HG02610 (cell line): Measurements from ENCODE around the gene PRMT1.

Source experiments
- ATAC-seq: cut with Tn5 transposase; IDR thresholded peaks from one replicate; pipeline ENCODE4 v1.9.1; 2021; ENCODE audit warnings: mild to moderate bottlenecking, moderate library complexity; ENCODE audit not compliant: unreplicated experiment

PRMT1 gene

DNA sequence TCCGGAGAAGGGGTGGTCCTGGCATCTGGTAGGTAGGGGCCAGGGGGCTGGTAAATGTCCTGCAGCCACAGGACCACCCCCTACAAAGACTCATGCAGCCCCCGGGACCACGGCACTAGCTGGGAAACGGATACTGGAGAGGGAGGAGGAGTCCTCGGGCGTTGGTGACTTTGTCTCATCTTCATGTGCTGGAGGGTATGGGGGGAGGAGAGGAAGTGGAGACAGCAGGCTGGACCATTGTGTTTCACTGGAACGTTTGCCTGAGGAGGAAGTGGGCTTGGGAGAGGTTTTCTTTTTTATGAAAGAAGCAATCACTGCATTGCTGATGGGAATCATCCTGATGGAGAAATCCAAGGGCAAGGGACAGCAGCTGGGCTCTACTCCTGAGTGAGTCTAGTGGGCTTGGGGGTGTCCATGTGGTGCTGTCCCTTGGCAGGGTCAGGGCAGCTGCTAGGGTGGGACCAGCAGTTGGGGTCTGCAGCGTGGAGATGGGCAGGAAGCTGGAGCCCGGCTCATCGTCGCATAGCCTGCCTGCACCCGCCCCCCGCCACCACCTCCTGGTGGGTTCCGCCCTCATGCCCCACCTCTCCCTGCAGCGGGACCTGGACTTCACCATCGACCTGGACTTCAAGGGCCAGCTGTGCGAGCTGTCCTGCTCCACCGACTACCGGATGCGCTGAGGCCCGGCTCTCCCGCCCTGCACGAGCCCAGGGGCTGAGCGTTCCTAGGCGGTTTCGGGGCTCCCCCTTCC, 10.7 kb downstream of the PRMT1 start:
- no peak for ATAC-seq

DNA sequence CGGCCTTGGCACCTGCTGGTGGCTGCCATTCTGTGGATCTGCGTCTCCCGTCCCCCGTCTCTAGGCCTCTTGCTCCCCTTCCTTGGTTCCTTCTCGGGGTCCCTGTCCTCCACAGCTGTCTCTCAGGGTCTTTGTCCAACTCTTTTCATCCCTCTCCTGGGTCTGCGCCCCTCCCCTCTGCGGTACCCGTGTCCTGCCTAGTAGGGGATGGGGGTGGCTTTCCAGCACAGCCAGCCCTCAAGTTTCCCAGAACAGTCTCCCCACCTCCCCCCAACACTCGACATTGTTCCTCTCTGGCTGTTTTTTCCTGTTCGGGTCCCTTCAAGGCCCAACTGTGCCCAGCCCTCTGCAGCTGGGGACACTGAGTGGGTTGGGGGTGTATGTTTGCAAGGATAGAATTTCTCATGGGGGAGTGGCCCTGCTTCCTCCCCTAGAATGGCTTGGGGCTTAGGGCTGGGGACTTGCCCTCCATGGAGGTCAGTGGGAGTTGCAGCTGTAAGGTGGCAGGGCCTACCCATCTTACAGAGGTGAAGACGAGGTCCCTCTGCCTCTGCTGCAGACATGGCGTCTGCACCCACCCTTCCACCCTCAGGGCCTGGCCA, 11.6 kb downstream of the PRMT1 start:
- no peak for ATAC-seq

DNA sequence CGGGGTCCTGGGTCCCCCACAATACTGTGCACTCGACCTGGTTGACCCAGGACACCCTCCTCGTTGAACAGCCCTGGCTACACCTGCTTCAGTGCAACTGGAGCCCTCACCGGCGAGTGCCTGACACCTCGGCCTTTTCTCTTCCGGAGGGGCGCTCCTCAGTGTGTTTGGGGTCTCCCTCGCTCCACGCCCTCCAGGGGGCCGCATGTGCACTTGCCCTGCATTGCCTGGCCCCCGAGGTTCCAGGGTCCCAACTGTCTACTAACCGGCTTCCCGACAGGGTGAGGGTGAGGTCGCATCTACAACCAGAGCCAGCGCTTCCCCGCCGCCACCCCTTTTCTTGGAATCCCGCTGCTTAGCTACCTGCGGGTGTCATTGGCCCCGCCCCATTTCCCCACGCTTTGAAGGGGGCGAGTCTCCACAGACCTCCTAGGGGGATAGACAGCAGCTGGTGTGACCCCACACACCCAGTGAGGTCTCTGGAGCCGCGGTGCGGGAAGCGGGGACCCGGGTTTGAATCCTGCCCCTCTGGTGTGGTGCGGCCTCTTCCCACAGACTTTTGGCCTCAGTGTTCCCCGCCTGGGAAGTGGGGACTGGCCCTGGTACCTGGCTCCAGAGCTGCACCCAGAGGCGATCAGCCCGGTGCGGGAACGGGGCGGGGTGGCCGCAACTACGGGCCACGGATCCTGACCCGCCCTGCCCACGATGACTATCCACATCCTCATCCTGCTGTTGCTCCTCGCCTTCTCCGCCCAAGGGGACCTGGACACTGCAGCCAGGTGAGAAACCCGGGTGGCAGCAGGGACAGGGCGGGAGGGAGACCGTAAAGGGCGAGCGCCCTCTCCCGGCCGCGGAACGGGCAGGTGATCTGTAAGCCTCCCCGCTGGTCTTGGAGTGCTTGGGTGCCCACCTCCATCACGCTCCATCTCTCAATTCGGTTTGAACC, 12.3 kb downstream of the PRMT1 start, which contains the start of gene ADM5:
ADM5 (plus strand) TSS at position 462 of the 946 bp plus-strand sequence; CDS start at position 706, 244 bp downstream.
- ATAC-seq = no peak

DNA sequence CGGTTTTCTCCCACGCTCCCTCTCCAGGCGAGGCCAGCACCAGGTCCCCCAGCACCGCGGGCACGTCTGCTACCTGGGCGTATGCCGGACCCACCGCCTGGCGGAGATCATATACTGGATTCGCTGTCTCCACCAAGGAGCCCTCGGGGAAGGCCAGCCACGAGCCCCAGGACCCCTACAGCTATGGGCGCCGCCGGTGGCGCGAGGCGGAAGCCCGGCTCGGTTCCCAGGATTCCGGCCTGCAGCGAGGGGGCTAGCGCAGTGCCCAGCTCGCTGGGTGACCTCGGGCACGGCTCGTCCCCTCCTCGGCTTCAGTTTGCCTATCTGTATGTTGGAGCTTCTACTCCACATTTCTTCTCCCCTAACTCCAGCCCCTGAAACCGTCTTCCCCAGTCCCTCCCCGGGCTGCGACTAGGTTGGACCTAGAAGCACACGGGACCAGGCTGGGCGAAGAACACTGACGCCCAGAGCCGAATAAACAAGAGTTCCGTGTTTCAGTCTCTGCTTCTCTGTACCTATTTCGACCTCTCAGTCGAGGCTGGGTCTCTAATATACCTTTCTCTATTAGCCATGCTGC, 13.1 kb downstream of the PRMT1 start:
- no peak for ATAC-seq

DNA sequence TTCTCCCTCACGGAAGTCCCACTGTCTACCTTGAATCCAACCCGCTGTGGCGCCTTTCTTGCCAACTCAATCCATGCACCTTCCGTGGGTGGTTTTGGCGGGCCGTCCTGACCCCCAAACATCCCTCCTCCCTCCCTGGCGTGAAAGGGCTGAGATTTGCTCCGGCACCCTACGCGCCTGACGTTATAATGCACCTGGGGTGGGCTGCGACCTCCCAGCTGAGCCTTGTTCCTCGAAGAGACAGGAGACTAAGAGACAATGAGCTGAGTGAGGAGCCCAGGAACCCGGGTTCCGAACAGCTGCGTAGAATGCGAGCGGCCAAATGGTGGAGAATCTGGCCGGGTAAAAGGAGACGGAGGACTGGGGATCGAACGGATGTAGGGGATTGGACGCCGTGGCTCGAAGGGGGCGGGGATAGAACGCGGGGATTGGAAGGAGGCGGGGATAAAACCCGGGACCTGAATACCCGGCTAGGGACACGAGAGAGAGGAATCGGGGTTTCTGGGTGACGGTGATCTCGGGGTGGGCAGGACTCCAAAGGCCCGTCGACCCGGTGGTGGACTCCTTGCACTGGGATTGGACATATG, 13.7 kb downstream of the PRMT1 start, which contains the start of gene CPT1C:
CPT1C (plus strand) TSS at position 461 of the 587 bp plus-strand sequence. CDS start 1,137 bp downstream, outside the sequence.
- ATAC-seq = no peak

DNA sequence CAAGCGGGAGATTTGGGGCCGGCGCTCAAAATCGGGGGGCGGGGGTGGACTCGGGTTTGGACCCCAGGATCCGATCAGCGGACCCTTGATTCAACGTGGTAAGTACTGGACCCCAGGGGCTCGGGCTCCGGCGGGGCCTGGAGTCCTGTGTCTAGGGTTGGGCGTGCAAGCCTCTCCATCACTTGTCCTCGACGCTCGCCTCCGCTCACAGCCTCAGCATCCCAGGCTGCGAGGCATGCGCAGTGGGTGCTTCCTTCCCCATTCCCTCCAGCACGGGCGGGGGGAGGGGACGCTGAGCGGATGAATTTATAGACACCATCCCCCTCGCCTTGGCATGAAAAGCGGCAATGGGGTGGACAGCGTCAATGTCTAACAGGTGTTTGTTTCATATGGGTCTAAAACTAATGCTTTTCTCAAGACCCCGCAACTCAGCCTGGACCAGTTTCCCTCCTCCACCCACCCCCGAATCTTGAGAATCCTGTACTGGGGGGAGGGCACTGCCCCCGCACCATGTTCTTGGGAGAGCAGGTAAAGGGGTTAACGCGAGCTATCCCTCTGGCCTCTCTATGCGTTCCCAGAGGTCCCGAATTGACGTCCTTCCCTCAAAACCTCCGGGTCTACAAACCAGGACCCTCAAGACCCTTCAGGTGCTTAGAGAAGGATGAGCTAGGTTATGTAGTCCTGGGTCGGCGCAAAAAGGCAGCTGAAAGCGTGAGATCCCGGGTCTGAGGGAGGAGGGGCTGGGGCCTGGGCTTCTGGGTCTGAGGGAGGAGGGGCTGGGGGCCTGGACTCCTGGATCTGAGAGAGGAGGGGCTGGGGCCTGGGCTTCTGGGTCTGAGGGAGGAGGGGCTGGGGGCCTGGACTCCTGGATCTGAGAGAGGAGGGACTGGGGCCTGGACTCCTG, 14.4 kb downstream of the PRMT1 start:
- no peak for ATAC-seq

DNA sequence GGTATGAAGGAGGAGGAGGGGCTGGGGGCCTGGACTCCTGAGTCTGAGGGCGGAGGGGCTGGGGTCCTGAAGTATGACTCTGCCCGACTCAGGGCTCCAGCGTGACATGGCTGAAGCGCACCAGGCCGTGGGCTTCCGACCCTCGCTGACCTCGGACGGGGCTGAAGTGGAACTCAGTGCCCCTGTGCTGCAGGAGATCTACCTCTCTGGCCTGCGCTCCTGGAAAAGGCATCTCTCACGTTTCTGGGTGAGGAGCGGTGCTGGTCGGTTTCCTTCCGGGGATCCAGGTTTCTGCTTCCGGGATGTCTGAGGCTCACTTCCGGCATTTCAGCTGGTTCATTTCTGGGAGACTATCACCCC, 15.1 kb downstream of the PRMT1 start:
- ATAC-seq = no peak

DNA sequence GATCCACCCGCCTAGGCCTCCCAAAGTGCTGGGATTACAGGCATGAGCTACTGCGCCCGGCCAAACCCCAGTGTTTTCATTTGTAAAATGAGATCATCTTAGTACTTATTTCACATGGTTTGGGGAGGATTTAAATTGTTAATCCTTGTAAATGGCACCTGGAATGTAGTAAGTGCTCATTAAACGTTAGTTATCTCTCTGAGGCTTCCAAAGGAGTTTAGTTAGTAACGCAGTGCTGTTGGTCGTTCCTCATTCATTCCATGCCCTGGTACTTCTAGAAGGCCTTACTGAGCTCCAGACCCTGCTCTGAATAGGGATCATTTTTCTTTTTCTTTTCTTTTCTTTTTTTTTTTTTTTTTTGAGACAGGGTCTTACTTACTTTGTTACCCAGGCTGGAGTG, 19.0 kb downstream of the PRMT1 start:
- ATAC-seq = no peak

DNA sequence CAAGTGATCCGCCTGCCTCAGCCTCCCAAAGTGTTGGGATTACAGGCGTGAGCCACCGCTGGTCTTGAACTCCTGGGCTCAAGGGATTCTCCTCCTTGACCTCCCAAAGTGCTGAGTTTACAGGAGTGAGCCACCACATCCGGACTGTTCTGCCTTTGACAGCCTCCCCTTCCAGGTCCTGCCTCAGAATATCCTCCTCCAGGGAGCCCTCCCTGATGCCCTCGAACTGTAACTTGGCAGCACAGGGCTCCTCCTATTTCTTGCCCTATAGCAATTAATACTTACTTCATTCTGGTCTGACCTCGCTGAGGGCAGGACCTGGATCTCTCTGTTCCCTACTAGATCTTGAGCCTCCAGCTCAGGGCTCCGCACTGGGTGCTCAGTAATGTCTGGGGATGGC, 19.8 kb downstream of the PRMT1 start:
- no peak for ATAC-seq

DNA sequence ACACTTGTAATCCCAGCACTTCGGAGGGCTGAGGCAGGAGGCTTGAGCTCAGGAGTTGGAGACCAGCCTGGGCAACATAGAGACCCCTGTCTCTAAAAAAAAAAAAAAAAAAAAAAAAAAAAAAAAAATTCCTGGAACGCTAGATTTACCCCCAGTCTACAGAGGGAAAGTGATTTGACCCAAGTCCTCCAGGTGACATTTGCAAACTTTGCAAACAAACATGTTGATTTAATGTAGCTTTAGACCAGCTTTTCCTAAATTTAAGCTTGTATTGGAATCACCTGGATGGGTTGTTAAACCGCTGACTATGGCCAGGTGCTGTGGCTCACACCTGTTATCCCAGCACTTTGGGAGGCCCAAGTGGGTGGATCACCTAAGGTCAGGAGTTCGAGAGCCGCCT, 22.3 kb downstream of the PRMT1 start:
- no peak for ATAC-seq

DNA sequence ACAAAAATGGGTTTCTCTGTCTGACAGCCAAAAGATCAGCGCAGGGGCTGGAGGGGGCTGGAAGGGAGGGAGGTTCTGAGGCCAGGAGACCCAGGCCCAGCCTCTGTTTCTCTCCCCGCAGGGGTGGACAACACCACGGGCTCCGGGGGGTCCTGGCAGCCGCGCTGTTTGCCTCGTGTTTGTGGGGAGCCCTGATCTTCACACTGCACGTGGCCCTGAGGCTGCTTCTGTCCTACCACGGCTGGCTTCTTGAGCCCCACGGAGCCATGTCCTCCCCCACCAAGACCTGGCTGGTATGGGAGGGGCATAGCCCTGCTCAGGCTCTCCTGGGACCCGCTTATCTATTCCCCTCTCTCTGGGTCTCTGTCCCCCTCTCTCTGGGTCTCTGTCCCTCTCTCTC, 23.5 kb downstream of the PRMT1 start:
- no peak for ATAC-seq

DNA sequence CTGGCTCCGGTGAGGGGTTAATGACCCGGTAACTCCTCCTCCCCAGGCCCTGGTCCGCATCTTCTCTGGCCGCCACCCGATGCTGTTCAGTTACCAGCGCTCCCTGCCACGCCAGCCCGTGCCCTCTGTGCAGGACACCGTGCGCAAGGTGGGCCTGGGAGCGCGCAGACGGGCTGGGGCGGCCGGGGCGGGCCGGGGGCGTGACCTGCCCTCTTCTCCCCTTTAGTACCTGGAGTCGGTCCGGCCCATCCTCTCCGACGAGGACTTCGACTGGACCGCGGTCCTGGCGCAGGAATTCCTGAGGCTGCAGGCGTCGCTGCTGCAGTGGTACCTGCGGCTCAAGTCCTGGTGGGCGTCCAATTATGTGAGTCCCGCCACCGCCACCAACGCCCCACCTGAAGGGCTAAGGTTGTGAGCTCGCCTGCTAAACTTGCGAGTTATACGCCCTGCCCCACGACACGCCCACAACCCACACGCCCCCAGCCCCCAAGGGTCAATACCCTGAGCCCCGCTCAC, 24.3 kb downstream of the PRMT1 start:
- ATAC-seq = no peak

DNA sequence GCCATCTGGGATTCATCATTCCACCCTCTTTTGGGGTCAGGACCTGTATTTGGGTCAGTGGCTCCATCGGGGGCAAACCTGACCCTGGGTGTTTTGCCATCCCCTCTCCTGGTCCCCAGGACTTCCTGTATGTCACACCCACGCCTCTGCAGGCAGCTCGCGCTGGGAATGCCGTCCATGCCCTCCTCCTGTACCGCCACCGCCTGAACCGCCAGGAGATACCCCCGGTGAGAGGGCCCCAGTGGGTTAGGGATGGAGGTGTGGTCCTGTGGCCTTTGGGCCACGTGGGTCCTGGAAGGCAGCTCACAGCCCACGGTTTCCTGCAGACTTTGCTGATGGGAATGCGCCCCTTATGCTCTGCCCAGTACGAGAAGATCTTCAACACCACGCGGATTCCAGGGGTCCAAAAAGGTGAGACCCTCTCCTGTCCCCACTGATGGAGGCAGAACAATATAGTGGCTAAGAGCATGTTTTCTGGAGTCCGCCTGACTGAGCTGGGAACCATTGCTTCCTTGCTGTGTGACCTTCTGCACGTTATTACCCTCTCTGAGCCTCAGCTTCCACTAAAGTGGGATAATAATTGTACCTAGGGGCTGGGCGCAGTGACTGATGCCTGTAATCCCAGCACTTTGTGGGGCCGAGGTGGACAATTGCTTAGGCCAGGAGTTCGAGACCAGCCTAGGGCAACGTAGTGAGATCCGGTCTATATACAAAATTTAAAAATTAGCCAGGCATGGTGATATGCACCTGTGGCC, 28.0 kb downstream of the PRMT1 start:
- no peak for ATAC-seq

DNA sequence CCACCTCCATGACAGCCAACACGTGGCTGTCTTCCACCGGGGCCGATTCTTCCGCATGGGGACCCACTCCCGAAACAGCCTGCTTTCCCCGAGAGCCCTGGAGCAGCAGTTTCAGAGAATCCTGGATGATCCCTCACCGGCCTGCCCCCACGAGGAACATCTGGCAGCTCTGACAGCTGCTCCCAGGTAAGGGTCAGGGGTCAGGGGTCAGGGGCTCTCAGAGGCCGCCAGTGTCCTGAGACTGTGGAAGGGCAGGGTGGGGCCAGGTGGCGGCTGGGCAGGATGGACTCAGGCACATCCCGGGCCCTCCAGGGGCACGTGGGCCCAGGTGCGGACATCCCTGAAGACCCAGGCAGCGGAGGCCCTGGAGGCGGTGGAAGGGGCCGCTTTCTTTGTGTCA, 28.8 kb downstream of the PRMT1 start:
- ATAC-seq = no peak

DNA sequence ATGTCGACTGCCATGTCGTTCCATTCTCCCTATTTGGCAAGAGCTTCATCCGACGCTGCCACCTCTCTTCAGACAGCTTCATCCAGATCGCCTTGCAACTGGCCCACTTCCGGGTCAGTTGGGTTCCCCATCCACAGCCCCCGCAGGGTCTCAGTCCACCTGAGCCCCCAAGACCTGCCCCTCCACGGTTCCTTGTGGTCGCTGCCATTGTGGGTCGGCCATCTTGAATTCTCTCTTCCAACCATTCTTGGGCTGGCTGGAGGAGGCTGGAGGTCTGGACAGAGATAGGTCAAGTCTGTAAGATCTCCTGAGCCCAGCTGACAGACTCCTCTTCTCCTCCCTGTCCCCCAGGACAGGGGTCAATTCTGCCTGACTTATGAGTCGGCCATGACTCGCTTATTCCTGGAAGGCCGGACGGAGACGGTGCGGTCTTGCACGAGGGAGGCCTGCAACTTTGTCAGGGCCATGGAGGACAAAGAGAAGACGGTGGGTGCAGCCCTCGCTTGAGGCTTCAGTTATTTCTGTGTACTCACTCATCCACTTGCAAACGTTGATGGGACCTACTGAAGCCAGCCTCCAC, 33.4 kb downstream of the PRMT1 start:
- no peak for ATAC-seq

DNA sequence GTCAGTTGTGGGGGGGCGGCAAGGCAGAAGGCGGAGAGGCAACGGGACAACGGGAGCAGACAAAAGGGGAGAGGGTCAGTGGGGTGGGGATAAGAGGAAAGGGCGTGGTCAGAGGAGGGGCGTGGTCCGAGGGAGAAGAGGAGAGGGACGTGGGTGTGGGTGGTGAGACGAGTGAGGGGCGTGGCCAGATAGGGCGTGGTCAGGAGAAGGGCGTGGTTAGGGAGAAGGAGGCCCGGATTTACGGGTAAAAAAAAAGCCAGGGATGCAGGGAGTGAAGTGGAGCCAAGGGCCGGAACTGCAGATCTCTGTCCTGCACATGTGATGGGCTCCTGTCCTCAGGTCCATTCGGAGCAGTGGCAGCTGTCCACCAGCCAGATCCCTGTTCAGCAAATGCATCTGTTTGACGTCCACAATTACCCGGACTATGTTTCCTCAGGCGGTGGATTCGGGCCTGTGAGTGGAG, 35.4 kb downstream of the PRMT1 start:
- ATAC-seq = no peak

DNA sequence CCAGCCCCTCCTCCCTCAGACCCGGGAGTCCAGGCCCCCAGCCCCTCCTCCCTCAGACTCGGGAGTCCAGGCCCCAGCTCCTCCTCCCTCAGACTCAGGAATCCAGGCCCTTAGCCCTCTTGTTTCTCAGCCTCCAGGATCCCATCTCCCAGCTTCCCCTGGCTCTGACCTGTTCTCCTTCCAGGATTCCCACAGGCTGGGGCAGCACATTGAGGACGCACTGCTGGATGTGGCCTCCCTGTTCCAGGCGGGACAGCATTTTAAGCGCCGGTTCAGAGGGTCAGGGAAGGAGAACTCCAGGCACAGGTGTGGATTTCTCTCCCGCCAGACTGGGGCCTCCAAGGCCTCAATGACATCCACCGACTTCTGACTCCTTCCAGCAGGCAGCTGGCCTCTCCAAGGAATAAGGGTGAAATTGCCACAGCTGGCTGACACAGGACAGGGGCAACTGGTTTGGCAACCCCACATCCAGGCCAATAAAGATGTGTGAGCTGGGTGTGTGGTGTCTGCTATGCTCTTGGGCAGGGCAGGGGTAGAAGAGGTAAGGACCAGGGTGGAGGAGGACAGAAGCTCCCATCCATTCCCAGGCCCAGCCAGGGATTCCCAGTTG, 36.3 kb downstream of the PRMT1 start:
- ATAC-seq = no peak

DNA sequence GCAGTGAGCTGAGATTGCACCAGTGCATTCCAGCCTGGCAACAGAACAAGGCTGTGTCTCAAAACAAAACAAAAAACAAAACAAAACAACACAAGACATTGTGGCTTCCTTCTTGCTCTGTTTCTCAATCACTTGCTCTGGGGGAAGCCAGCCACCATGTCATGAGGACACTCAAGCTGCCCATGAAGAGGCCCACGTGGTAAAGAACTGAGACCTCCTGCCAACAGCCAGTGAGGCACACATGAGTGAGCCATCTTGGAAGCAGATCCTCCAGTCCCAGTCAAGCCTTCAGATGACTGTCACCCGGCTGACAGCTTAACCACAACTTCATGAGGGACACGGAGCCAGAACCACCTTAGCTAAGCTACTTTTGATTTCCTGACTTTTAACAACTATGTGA, 39.1 kb downstream of the PRMT1 start:
- ATAC-seq = no peak
